Prostate gland (tissue), 2 donors: ENCODE results near the gene STK24.

Experiments used
- POLR2A ChIP-seq: fragments of 450-650 bp; IDR thresholded peaks from one replicate; pipeline ENCODE4 v1.6.1; 2016; ENCODE audit warnings: antibody characterized with exemption, mild to moderate bottlenecking
- POLR2AphosphoS5 ChIP-seq: sonication (generic); formaldehyde crosslinking; IDR thresholded peaks from one replicate; pipeline ENCODE4 v1.6.1; 2017; ENCODE audit warnings: antibody characterized with exemption
- TF ChIP-seq, protein P1 (sequence below), 4 experiments: fragments of 200-600 bp in 2 of 4; fragments of 450-650 bp in 2 of 4; sonication (generic) in 2 of 4; IDR thresholded peaks; 1 replicate in 3 of 4; 2 replicates in 1 of 4; pipeline ENCODE4 v1.5.1; 2016 to 2019; ENCODE audit warnings: antibody characterized with exemption in 4 of 4, mild to moderate bottlenecking in 2 of 4, moderate library complexity in 2 of 4

DNA sequence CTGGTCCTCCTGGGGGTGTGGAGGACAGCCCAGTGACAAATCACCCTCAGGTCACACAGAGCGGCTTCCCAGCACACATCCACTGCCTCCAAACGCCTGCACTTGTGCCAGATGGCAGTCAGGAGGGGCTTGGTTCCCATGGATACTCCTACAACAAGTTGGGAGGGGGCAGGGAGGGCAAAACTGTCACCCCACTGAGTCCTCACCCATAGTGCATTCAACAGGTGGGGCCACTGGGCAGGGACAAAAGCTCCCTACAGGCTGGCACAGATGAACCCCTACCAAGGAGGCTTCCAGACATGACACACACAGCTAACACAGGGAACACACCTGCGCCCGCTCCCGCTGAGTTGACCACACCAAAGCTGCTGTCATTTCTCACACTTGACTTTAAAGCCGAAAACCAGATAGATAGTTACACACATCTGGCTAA, 120.5 kb downstream of the STK24 start:
- TF ChIP-seq, protein P1, sequence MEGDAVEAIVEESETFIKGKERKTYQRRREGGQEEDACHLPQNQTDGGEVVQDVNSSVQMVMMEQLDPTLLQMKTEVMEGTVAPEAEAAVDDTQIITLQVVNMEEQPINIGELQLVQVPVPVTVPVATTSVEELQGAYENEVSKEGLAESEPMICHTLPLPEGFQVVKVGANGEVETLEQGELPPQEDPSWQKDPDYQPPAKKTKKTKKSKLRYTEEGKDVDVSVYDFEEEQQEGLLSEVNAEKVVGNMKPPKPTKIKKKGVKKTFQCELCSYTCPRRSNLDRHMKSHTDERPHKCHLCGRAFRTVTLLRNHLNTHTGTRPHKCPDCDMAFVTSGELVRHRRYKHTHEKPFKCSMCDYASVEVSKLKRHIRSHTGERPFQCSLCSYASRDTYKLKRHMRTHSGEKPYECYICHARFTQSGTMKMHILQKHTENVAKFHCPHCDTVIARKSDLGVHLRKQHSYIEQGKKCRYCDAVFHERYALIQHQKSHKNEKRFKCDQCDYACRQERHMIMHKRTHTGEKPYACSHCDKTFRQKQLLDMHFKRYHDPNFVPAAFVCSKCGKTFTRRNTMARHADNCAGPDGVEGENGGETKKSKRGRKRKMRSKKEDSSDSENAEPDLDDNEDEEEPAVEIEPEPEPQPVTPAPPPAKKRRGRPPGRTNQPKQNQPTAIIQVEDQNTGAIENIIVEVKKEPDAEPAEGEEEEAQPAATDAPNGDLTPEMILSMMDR (IDR thresholded peaks at IDR 0.05), result no peak
- TF ChIP-seq POLR2A (no peak), POLR2AphosphoS5 (no peak)
